ENCODE data around the gene PDCD4.

DNA sequence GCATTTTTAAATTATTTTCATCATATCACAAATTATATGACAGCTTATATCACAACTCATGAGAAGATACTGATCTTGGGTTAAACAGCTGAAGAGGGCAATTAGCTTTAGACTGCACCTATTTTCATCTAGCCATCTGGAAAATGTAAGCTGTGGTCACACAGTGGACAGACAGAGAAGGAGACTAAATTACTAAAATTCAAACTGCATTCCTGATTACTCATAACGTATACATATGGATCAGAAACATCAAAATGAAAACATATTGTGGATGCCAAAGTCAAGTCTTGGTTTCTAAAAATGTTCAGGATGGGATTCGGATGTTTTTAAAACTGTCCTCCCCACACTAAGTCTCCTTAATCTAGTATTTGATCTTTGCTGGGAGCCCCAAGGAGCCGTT lies 40.6 kb downstream of the PDCD4 start:
- TF ChIP-seq, protein P1, sequence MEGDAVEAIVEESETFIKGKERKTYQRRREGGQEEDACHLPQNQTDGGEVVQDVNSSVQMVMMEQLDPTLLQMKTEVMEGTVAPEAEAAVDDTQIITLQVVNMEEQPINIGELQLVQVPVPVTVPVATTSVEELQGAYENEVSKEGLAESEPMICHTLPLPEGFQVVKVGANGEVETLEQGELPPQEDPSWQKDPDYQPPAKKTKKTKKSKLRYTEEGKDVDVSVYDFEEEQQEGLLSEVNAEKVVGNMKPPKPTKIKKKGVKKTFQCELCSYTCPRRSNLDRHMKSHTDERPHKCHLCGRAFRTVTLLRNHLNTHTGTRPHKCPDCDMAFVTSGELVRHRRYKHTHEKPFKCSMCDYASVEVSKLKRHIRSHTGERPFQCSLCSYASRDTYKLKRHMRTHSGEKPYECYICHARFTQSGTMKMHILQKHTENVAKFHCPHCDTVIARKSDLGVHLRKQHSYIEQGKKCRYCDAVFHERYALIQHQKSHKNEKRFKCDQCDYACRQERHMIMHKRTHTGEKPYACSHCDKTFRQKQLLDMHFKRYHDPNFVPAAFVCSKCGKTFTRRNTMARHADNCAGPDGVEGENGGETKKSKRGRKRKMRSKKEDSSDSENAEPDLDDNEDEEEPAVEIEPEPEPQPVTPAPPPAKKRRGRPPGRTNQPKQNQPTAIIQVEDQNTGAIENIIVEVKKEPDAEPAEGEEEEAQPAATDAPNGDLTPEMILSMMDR (conservative IDR thresholded peaks at IDR 0.05 in 1 of 2, IDR thresholded peaks at IDR 0.05 in 1 of 2; ENCODE audit: extremely low read depth in 1 of 2, insufficient read depth in 1 of 2, low read depth in 1 of 2, low read length in 2 of 2), result no peak
- no peak for TF ChIP-seq EZH2 (IDR thresholded peaks at IDR 0.05; ENCODE audit: borderline replicate concordance, low read length)
